WTC11 (cell line): ENCODE measurements around the gene PITPNC1. TPM values are rescaled to one million over a fixed set of nuclear protein-coding genes. Genes with fewer than 3 reads are reported as not detected.

ENCODE experiments used
- ATAC-seq: fragments of 200-7000 bp; cut with Tn5 transposase; 2 replicates; pipeline ENCODE4 v1.10.0; 2021; ENCODE audit warnings: mild to moderate bottlenecking, moderate library complexity
- CTCF ChIA-PET: fragments of 300-600 bp; sonication (Branson Sonifier 250); formaldehyde crosslinking; loops from one replicate; lab custom pipeline; 2021; ENCODE audit warnings: antibody characterized with exemption; lab: Charles Lee
- POLR2A ChIA-PET: fragments of 350-600 bp; sonication (Branson Sonifier 250); formaldehyde crosslinking; loops from one replicate; lab custom pipeline; 2021; ENCODE audit warnings: antibody characterized with exemption; lab: Charles Lee
- DNase-seq: peaks from one replicate; pipeline ENCODE4 v3.0.0; 2021; ENCODE audit warnings: low spot score
- H3K27ac Mint-ChIP-seq: 2 replicates; pipeline ENCODE4 v1.8.0; 2021; ENCODE audit warnings: mixed read lengths
- H3K27me3 Mint-ChIP-seq: 2 replicates; pipeline ENCODE4 v1.8.0; 2021; ENCODE audit warnings: low read depth, mild to moderate bottlenecking, moderate library complexity, mixed read lengths
- H3K36me3 Mint-ChIP-seq: 2 replicates; pipeline ENCODE4 v1.8.0; 2021; ENCODE audit warnings: mixed read lengths
- H3K4me1 Mint-ChIP-seq: 2 replicates; pipeline ENCODE4 v1.8.0; 2022; ENCODE audit warnings: mixed read lengths
- H3K4me3 Mint-ChIP-seq: 2 replicates; pipeline ENCODE4 v1.8.0; 2021; ENCODE audit warnings: mild to moderate bottlenecking, moderate library complexity, mixed read lengths
- H3K9me3 Mint-ChIP-seq: 2 replicates; pipeline ENCODE4 v1.8.0; 2021; ENCODE audit warnings: mixed read lengths
- AR ChIP-seq: fragments of 250-450 bp; sonication (Bioruptor Pico); IDR thresholded peaks from 2 replicates; pipeline ENCODE4 v1.9.0; 2021; ENCODE audit warnings: mild to moderate bottlenecking
- ATF2 ChIP-seq: sonication (generic); formaldehyde crosslinking; IDR thresholded peaks from 2 replicates; pipeline ENCODE4 v1.8.1; 2022; ENCODE audit warnings: low read depth, missing genetic modification reagents, borderline replicate concordance
- KAT7 ChIP-seq: sonication (generic); formaldehyde crosslinking; IDR thresholded peaks from 2 replicates; pipeline ENCODE4 v1.8.1; 2023; ENCODE audit warnings: missing genetic modification reagents, mild to moderate bottlenecking, borderline replicate concordance
- NFE2L1 ChIP-seq: sonication (generic); formaldehyde crosslinking; IDR thresholded peaks from 2 replicates; pipeline ENCODE4 v1.8.1; 2023; ENCODE audit warnings: missing genetic modification reagents
- NFYB ChIP-seq: sonication (generic); formaldehyde crosslinking; conservative IDR thresholded peaks from 2 replicates; pipeline ENCODE4 v1.8.0; 2022; ENCODE audit warnings: low read depth, missing genetic modification reagents
- OVOL2 ChIP-seq: fragments of 250-450 bp; sonication (Bioruptor Pico); IDR thresholded peaks from 2 replicates; pipeline ENCODE4 v1.9.0; 2021; ENCODE audit warnings: mild to moderate bottlenecking, borderline replicate concordance
- RORB ChIP-seq: fragments of 250-450 bp; sonication (Bioruptor Pico); IDR thresholded peaks from 2 replicates; pipeline ENCODE4 v1.9.0; 2021; ENCODE audit warnings: mild to moderate bottlenecking
- SMAD4 ChIP-seq: sonication (generic); formaldehyde crosslinking; IDR thresholded peaks from 2 replicates; pipeline ENCODE4 v1.8.0; 2022; ENCODE audit warnings: mild to moderate bottlenecking, missing genetic modification reagents
- ZBTB21 ChIP-seq: sonication (generic); formaldehyde crosslinking; IDR thresholded peaks from 2 replicates; pipeline ENCODE4 v1.8.1; 2023; ENCODE audit warnings: mild to moderate bottlenecking, missing genetic modification reagents, borderline replicate concordance
- ZNF671 ChIP-seq: fragments of 250-450 bp; sonication (Bioruptor Pico); IDR thresholded peaks from 2 replicates; pipeline ENCODE4 v1.8.0; 2021; ENCODE audit warnings: mild to moderate bottlenecking
- total RNA-seq: library from RNA; stranded (reverse); gene quantifications from 3 replicates; pipeline ENCODE4 v1.2.3, GENCODE V29; 2021
- TF ChIP-seq, protein P1 (sequence below): sonication (generic); formaldehyde crosslinking; IDR thresholded peaks from 2 replicates; pipeline ENCODE4 v1.8.0; 2023; ENCODE audit warnings: mild to moderate bottlenecking, missing genetic modification reagents
- TF ChIP-seq, protein P2 (sequence below): fragments of 250-450 bp; sonication (Bioruptor Pico); IDR thresholded peaks from 2 replicates; pipeline ENCODE4 v1.9.0; 2021; ENCODE audit warnings: moderate library complexity, mild to moderate bottlenecking, inconsistent platforms, borderline replicate concordance
- TF ChIP-seq, protein P3 (sequence below): fragments of 250-450 bp; sonication (Bioruptor Pico); IDR thresholded peaks from 2 replicates; pipeline ENCODE4 v1.8.0; 2021; ENCODE audit warnings: mild to moderate bottlenecking
- TF ChIP-seq, protein P4 (sequence below): fragments of 250-450 bp; sonication (Bioruptor Pico); IDR thresholded peaks from 2 replicates; pipeline ENCODE4 v1.9.0; 2021; ENCODE audit warnings: mild to moderate bottlenecking
- TF ChIP-seq, protein P5 (sequence below): sonication (generic); formaldehyde crosslinking; IDR thresholded peaks from 2 replicates; pipeline ENCODE4 v1.8.1; 2022; ENCODE audit warnings: missing genetic modification reagents, borderline replicate concordance
- TF ChIP-seq, protein P6 (sequence below): sonication (generic); formaldehyde crosslinking; IDR thresholded peaks from 2 replicates; pipeline ENCODE4 v1.8.1; 2023; ENCODE audit warnings: mild to moderate bottlenecking, missing genetic modification reagents, moderate library complexity

Gene PITPNC1
- total RNA-seq, 1 experiment from 2014 or later = 39.8 TPM

- CTCF ChIA-PET = interaction anchor here (0.6 to 1.0 kb wide), 2 partner anchors 37 to 77 kb away, joined by 3 read pairs; no protein-coding TSS in a partner anchor
- Mint-ChIP-seq H3K4me3 (no peak overlapping the region), H3K4me1 (peaks cover 44% of the 10 kb centered on the region), H3K27me3 (no peaks in the 10 kb centered on the region), H3K27ac (peak overlapping the region; percentile 93), H3K9me3 (no peaks in the 10 kb centered on the region), H3K36me3 (no peaks in the 10 kb centered on the region)
- no peak; the same call in 1 of the 2 replicates for ATAC-seq
- no peak for DNase-seq
- TF ChIP-seq, protein P1, sequence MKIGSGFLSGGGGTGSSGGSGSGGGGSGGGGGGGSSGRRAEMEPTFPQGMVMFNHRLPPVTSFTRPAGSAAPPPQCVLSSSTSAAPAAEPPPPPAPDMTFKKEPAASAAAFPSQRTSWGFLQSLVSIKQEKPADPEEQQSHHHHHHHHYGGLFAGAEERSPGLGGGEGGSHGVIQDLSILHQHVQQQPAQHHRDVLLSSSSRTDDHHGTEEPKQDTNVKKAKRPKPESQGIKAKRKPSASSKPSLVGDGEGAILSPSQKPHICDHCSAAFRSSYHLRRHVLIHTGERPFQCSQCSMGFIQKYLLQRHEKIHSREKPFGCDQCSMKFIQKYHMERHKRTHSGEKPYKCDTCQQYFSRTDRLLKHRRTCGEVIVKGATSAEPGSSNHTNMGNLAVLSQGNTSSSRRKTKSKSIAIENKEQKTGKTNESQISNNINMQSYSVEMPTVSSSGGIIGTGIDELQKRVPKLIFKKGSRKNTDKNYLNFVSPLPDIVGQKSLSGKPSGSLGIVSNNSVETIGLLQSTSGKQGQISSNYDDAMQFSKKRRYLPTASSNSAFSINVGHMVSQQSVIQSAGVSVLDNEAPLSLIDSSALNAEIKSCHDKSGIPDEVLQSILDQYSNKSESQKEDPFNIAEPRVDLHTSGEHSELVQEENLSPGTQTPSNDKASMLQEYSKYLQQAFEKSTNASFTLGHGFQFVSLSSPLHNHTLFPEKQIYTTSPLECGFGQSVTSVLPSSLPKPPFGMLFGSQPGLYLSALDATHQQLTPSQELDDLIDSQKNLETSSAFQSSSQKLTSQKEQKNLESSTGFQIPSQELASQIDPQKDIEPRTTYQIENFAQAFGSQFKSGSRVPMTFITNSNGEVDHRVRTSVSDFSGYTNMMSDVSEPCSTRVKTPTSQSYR (CRISPR knock-in tag) = no peak
- TF ChIP-seq, protein P2, sequence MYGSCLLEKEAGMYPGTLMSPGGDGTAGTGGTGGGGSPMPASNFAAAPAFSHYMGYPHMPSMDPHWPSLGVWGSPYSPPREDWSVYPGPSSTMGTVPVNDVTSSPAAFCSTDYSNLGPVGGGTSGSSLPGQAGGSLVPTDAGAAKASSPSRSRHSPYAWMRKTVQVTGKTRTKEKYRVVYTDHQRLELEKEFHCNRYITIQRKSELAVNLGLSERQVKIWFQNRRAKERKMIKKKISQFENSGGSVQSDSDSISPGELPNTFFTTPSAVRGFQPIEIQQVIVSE (CRISPR knock-in tag) = no peak
- TF ChIP-seq OVOL2 (CRISPR knock-in tag) = no peak
- TF ChIP-seq, protein P3, sequence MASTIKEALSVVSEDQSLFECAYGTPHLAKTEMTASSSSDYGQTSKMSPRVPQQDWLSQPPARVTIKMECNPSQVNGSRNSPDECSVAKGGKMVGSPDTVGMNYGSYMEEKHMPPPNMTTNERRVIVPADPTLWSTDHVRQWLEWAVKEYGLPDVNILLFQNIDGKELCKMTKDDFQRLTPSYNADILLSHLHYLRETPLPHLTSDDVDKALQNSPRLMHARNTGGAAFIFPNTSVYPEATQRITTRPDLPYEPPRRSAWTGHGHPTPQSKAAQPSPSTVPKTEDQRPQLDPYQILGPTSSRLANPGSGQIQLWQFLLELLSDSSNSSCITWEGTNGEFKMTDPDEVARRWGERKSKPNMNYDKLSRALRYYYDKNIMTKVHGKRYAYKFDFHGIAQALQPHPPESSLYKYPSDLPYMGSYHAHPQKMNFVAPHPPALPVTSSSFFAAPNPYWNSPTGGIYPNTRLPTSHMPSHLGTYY (CRISPR knock-in tag) = no peak
- no peak for TF ChIP-seq ATF2 (CRISPR knock-in tag)
- TF ChIP-seq SMAD4 (CRISPR knock-in tag) = no peak
- TF ChIP-seq, protein P4, sequence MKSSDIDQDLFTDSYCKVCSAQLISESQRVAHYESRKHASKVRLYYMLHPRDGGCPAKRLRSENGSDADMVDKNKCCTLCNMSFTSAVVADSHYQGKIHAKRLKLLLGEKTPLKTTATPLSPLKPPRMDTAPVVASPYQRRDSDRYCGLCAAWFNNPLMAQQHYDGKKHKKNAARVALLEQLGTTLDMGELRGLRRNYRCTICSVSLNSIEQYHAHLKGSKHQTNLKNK (CRISPR knock-in tag) = no peak
- no peak for TF ChIP-seq NFYB
- TF ChIP-seq, protein P5, sequence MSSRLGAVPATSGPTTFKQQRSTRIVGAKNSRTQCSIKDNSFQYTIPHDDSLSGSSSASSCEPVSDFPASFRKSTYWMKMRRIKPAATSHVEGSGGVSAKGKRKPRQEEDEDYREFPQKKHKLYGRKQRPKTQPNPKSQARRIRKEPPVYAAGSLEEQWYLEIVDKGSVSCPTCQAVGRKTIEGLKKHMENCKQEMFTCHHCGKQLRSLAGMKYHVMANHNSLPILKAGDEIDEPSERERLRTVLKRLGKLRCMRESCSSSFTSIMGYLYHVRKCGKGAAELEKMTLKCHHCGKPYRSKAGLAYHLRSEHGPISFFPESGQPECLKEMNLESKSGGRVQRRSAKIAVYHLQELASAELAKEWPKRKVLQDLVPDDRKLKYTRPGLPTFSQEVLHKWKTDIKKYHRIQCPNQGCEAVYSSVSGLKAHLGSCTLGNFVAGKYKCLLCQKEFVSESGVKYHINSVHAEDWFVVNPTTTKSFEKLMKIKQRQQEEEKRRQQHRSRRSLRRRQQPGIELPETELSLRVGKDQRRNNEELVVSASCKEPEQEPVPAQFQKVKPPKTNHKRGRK (CRISPR knock-in tag) = no peak
- TF ChIP-seq NFE2L1 (CRISPR knock-in tag) = no peak
- TF ChIP-seq, protein P6, sequence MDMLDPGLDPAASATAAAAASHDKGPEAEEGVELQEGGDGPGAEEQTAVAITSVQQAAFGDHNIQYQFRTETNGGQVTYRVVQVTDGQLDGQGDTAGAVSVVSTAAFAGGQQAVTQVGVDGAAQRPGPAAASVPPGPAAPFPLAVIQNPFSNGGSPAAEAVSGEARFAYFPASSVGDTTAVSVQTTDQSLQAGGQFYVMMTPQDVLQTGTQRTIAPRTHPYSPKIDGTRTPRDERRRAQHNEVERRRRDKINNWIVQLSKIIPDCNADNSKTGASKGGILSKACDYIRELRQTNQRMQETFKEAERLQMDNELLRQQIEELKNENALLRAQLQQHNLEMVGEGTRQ (CRISPR knock-in tag) = no peak
- no peak for TF ChIP-seq RORB (CRISPR knock-in tag)
- no peak for TF ChIP-seq ZNF671 (CRISPR knock-in tag)
- no peak for TF ChIP-seq KAT7 (CRISPR knock-in tag)
- no peak for TF ChIP-seq AR
- no peak for TF ChIP-seq ZBTB21 (CRISPR knock-in tag)
- POLR2A ChIA-PET = interaction anchor here (0.7 kb wide), 1 partner anchor 536 kb away, joined by 3 read pairs; no protein-coding TSS in a partner anchor
Measured at GRCh38 chr17:67438667-67439066, 61.6 kb downstream of the PITPNC1 start.
